HepG2 (cell line): Measurements from ENCODE around the gene CSH1. TPM values are rescaled to one million over a fixed set of nuclear protein-coding genes. Genes with fewer than 3 reads are reported as not detected.

ENCODE experiments used
- ATAC-seq: fragments of 200-7000 bp; cut with Tn5 transposase; 3 replicates; pipeline ENCODE4 v1.9.1; 2020; ENCODE audit warnings: mild to moderate bottlenecking, moderate library complexity
- BruUV-seq: library from RNA; stranded (reverse); fragments of 400-500 nt; replicated peaks from 2 replicates; lab custom pipeline; 2021; lab: Mats Ljungman, UMichigan
- CTCF ChIA-PET: fragments of 300-600 bp; formaldehyde crosslinking; extraction: SDS; loops from one replicate; lab custom pipeline; 2021; ENCODE audit warnings: low total read pairs, inconsistent platforms, low intra/inter-chr PET ratio; lab: Yijun Ruan, JAX
- POLR2A ChIA-PET: fragments of 350-600 bp; sonication (Branson Sonifier 250); formaldehyde crosslinking; loops from one replicate; lab custom pipeline; 2020; ENCODE audit warnings: antibody characterized with exemption, inconsistent platforms; lab: Yijun Ruan, JAX
- DNase-seq: peaks from one replicate; pipeline ENCODE4 v3.0.0-alpha.2; 2015; ENCODE audit warnings: low spot score
- FAIRE-seq: peaks from 3 replicates; lab custom pipeline; 2011; peaks lifted over from hg19 to GRCh38; lab: Jason Lieb, UNC
- H2AFZ ChIP-seq: one replicate; pipeline ENCODE4 v1.6.1; 2011; ENCODE audit warnings: low read length, inconsistent platforms
- H3K27ac ChIP-seq: fragments of 300-600 bp; 3 replicates; pipeline ENCODE4 v1.8.0; 2011; ENCODE audit warnings: mixed run types, mild to moderate bottlenecking, mixed read lengths, low read length, inconsistent platforms; ENCODE audit not compliant: insufficient read depth; ENCODE audit errors: extremely low read length
- H3K27me3 ChIP-seq, 2 experiments: fragments of 200-600 bp in 1 of 2; 2 replicates in 1 of 2; 3 replicates in 1 of 2; pipeline versions ENCODE4 v1.6.0 to v1.8.0; 2011; ENCODE audit warnings: low read length in 2 of 2, mild to moderate bottlenecking in 2 of 2, moderate library complexity in 2 of 2, inconsistent platforms in 1 of 2; ENCODE audit not compliant: insufficient read depth in 2 of 2, control insufficient read depth in 1 of 2
- H3K36me3 ChIP-seq, 2 experiments: fragments of 200-600 bp in 1 of 2; replicated peaks in 1 of 2; 2 replicates in 1 of 2; 3 replicates in 1 of 2; pipeline versions ENCODE4 v1.5.1 to v1.8.0; 2011; ENCODE audit warnings: low read length in 2 of 2, inconsistent platforms in 1 of 2; ENCODE audit not compliant: insufficient read depth in 2 of 2, control insufficient read depth in 1 of 2
- H3K4me1 ChIP-seq: 2 replicates; pipeline ENCODE4 v1.5.1; 2012; ENCODE audit warnings: low read length, inconsistent platforms; ENCODE audit not compliant: insufficient read depth
- H3K4me2 ChIP-seq: 2 replicates; pipeline ENCODE4 v1.6.0; 2011; ENCODE audit warnings: low read depth, low read length, inconsistent platforms
- H3K4me3 ChIP-seq, 3 experiments: fragments of 200-600 bp in 1 of 3; sonication (generic), shearing (Covaris generic) in 1 of 3; replicated peaks in 1 of 3; 2 replicates each; pipeline ENCODE4 v1.5.1; 2011 to 2016; ENCODE audit warnings: low read length in 3 of 3, inconsistent platforms in 2 of 3, low read depth in 2 of 3, mild to moderate bottlenecking in 2 of 3, control low read depth in 1 of 3, mixed read lengths in 1 of 3; ENCODE audit not compliant: insufficient read depth in 1 of 3
- H3K79me2 ChIP-seq: one replicate; pipeline ENCODE4 v1.6.1; 2011; ENCODE audit warnings: low read length, inconsistent platforms; ENCODE audit not compliant: insufficient read depth
- H3K9ac ChIP-seq: 2 replicates; pipeline ENCODE4 v1.6.0; 2011; ENCODE audit warnings: mild to moderate bottlenecking, low read depth, low read length, inconsistent platforms; ENCODE audit not compliant: insufficient read depth
- H3K9me3 ChIP-seq: 2 replicates; pipeline ENCODE4 v1.5.1; 2012; ENCODE audit warnings: mild to moderate bottlenecking, low read length
- H4K20me1 ChIP-seq: 2 replicates; pipeline ENCODE4 v1.6.0; 2011; ENCODE audit warnings: inconsistent platforms, mild to moderate bottlenecking, low read length, moderate library complexity; ENCODE audit not compliant: insufficient read depth
- ESRRA ChIP-seq: sonication (generic); formaldehyde crosslinking; IDR thresholded peaks from 2 replicates; pipeline ENCODE4 v1.5.1; 2020; ENCODE audit warnings: mild to moderate bottlenecking, low read depth, missing genetic modification reagents
- IRF2 ChIP-seq: IDR thresholded peaks from 2 replicates; pipeline ENCODE4 v1.6.1; 2018; ENCODE audit warnings: missing genetic modification reagents, missing compliant biosample characterization
- JARID2 ChIP-seq: sonication (generic); formaldehyde crosslinking; IDR thresholded peaks from 2 replicates; pipeline ENCODE4 v1.8.1; 2023; ENCODE audit warnings: missing genetic modification reagents, inconsistent platforms; ENCODE audit not compliant: insufficient replicate concordance
- TEAD3 ChIP-seq: optimal IDR thresholded peaks from 2 replicates; pipeline ENCODE3; 2016; ENCODE audit warnings: borderline replicate concordance
- XRCC5 ChIP-seq: fragments of 200-400 bp; formaldehyde crosslinking; optimal IDR thresholded peaks from 2 replicates; pipeline ENCODE3; 2017; ENCODE audit warnings: mild to moderate bottlenecking, low read length
- ZFP36L1 ChIP-seq: sonication (generic); formaldehyde crosslinking; IDR thresholded peaks from 2 replicates; pipeline ENCODE4 v1.8.0; 2022; ENCODE audit warnings: mild to moderate bottlenecking, missing genetic modification reagents, moderate library complexity
- ZHX1 ChIP-seq: sonication (generic); formaldehyde crosslinking; IDR thresholded peaks from 2 replicates; pipeline ENCODE4 v1.8.1; 2022; ENCODE audit warnings: low read depth, mild to moderate bottlenecking, missing genetic modification reagents
- ZNF777 ChIP-seq: sonication (generic); formaldehyde crosslinking; IDR thresholded peaks from 2 replicates; pipeline ENCODE4 v1.4.0; 2020; ENCODE audit warnings: missing genetic modification reagents
- ZNF781 ChIP-seq: sonication (generic); formaldehyde crosslinking; IDR thresholded peaks from 2 replicates; pipeline ENCODE4 v1.5.1; 2020; ENCODE audit warnings: borderline replicate concordance, mild to moderate bottlenecking, missing genetic modification reagents; ENCODE audit errors: not compliant biosample characterization
- ZNF792 ChIP-seq: IDR thresholded peaks from 2 replicates; pipeline ENCODE4 v1.6.1; 2016
- whole genome bisulfite sequencing: methylation state at CpG from one replicate; pipeline ENCODE4 v1.1.6; 2017; ENCODE audit warnings: low lambda C conversion rate; 5-methylcytosine and 5-hydroxymethylcytosine counted together
- in situ Hi-C: cut with HindIII; loops from 2 replicates; pipeline ENCODE4 v1.10.0; 2017; ENCODE audit warnings: low pct_unique_long_range_greater_than_20kb; ENCODE audit not compliant: extremely low pct_ligation_motif_present
- intact Hi-C: fragments of 100-400 bp; cut with micrococcal nuclease; formaldehyde crosslinking; loops from one replicate; pipeline ENCODE4 v1.10.0; 2022; ENCODE audit not compliant: unreplicated experiment
- polyA plus RNA-seq, 8 experiments: library from polyadenylated mRNA; depleted of rRNA in 3 of 8; stranded (reverse) in 7 of 8; unstranded in 1 of 8; fragments of >200 nt; fragmentation: Illumina TruSeq in 4 of 8; extraction: Trizol in 4 of 8; gene quantifications; 2 replicates each; pipeline versions ENCODE4 v1.2.1 to v1.2.3, GENCODE V29; 2011 to 2016; ENCODE audit warnings: low read depth in 4 of 8, missing spikeins in 1 of 8, mixed read lengths in 1 of 8; ENCODE audit not compliant: insufficient read depth in 1 of 8
- total RNA-seq, 5 experiments: library from RNA; depleted of rRNA; stranded (reverse); fragments of >200 nt; fragmentation: Illumina TruSeq; extraction: Trizol; gene quantifications; 2 replicates each; pipeline ENCODE4 v1.2.3, GENCODE V29; 2016; ENCODE audit warnings: low read depth in 1 of 5
- TF ChIP-seq, protein P1 (sequence below): sonication (generic); formaldehyde crosslinking; IDR thresholded peaks from 2 replicates; pipeline ENCODE4 v1.4.0; 2020; ENCODE audit warnings: missing genetic modification reagents

The CSH1 gene
- total and polyA plus RNA-seq, 2 of the 13 experiments (the other 11 are each of a cell fraction or from before 2014, with no cell fraction given): not detected

DNA sequence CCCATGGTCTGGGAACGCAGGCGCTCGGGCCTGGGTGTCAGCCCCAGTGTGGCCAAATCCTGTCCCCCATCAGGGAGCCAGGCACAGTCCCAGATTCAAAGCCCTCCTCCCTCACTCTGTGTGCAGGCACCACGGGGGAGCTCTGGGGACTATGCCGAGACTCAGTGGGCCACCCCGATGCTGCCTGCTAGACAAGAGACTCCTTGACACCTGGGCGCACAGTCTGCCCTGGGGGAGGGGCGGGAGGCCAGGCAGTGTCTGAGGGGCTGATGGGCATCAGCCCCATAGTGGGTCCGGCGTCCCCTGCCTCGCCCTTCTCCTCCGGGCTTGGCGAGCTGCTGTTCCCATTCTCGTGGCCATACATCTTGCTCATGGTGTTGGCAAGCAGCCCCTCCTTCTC is 44.2 kb upstream of the CSH1 start (continued):
- TF ChIP-seq, protein P1, sequence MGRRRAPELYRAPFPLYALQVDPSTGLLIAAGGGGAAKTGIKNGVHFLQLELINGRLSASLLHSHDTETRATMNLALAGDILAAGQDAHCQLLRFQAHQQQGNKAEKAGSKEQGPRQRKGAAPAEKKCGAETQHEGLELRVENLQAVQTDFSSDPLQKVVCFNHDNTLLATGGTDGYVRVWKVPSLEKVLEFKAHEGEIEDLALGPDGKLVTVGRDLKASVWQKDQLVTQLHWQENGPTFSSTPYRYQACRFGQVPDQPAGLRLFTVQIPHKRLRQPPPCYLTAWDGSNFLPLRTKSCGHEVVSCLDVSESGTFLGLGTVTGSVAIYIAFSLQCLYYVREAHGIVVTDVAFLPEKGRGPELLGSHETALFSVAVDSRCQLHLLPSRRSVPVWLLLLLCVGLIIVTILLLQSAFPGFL: no peak
- TF ChIP-seq ZNF781 (CRISPR knock-in tag): no peak
- TF ChIP-seq ZNF777 (CRISPR knock-in tag): no peak

DNA sequence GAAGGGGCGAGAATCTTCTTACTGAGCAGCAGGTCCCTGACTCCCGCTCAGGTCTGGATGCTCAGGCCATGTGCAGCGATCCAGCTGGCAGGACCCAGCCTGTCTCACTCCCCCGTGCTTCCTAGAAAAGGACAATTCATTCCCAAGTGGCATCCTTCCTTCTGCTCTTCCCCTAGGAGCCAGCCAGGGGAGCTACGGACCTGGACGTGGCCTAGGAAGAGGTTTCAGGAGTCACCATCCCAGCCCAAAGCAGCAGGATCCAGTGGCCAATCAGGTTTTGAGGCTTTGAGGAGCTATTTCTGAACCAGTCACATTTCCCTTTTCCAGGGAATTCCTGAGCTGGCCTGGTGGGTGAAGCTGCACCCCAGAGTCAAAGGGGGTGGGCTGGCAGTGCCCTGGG is 43.5 kb upstream of the CSH1 start:
- no peaks in the 10 kb centered on the region for H3K36me3 ChIP-seq
- intact Hi-C loops: no loop called here
- in situ Hi-C loops: no loop called here
- H3K4me2 ChIP-seq: no peak overlapping the region
- H3K9ac ChIP-seq: no peak overlapping the region
- H3K27me3 ChIP-seq: peaks cover 0 to 45% of the 10 kb centered on the region in 2 experiments; a peak in 3 of 5 replicates
- no peaks in the 10 kb centered on the region for H3K9me3 ChIP-seq
- H4K20me1 ChIP-seq: no peaks in the 10 kb centered on the region
- 12% methylated on average over 6 of the region's 6 CpGs for WGBS
- TF ChIP-seq ZNF792 (CRISPR knock-in tag) (no peak), ZHX1 (no peak), IRF2 (CRISPR knock-in tag) (no peak), JARID2 (CRISPR knock-in tag) (no peak), XRCC5 (no peak), ZFP36L1 (CRISPR knock-in tag) (no peak), TEAD3 (CRISPR knock-in tag) (no peak), ESRRA (CRISPR knock-in tag) (no peak)
- H2AFZ ChIP-seq: no peak overlapping the region
- no peaks in the 10 kb centered on the region for H3K79me2 ChIP-seq
- DNase-seq (no peak), ATAC-seq (peak; percentile 17), FAIRE-seq (no peak)
- no TSS peak for BruUV-seq
- ChIA-PET POLR2A (no interaction called here), CTCF (no interaction called here)
- H3K27ac ChIP-seq: no peak overlapping the region
- no peak overlapping the region for H3K4me3 ChIP-seq
- no peaks in the 10 kb centered on the region for H3K4me1 ChIP-seq
